ENCODE results near the gene VSX2. TPM values are rescaled to one million over a fixed set of nuclear protein-coding genes. Genes with fewer than 3 reads are reported as not detected.

VSX2 gene
- total and polyA plus RNA-seq, 2 experiments from 2014 or later = 0.49 to 0.52 TPM

- no peaks in the 10 kb centered on the region; the same call in 1 of the 2 replicates for H3F3A ChIP-seq (replicated peaks; ENCODE audit: low read depth)
- H2AFZ ChIP-seq = no peak overlapping the region
- Mint-ChIP-seq H3K27ac (no peak overlapping the region), H3K27me3 (ENCODE audit: insufficient read depth, low read depth, poor library complexity) (peaks cover 2% of the 10 kb centered on the region), H3K4me3 (no peak overlapping the region), H3K9me3 (no peaks in the 10 kb centered on the region), H3K4me1 (no peaks in the 10 kb centered on the region), H3K36me3 (ENCODE audit: low read depth) (0 out of 3 replicates have a peak, but pooled peaks cover 6% of the 10 kb centered on the region)
- DNase-seq (ENCODE audit: low spot score) = no peak
- no peaks in the 10 kb centered on the region; the same call in 1 of the 2 replicates for H4K20me1 ChIP-seq (replicated peaks; ENCODE audit: insufficient read depth)
- H3K9me2 ChIP-seq (ENCODE audit: insufficient read depth) = no peaks in the 10 kb centered on the region
- H3K4me3 ChIP-seq = no peak overlapping the region
- H3K36me3 ChIP-seq (ENCODE audit: insufficient read depth) = peaks cover 6% of the 10 kb centered on the region; the same call in 1 of the 2 replicates
- no peak for ATAC-seq
- no peaks in the 10 kb centered on the region for H3K27me3 ChIP-seq (ENCODE audit: insufficient read depth)
- H3K27ac ChIP-seq (ENCODE audit: low read depth) = no peak overlapping the region
- no peaks in the 10 kb centered on the region; the same call in 1 of the 2 replicates for H3K4me1 ChIP-seq (ENCODE audit: insufficient read depth)
- H3K79me2 ChIP-seq (replicated peaks; ENCODE audit: insufficient read depth) = no peaks in the 10 kb centered on the region
- TF ChIP-seq ZNF331 (CRISPR knock-in tag; IDR thresholded peaks at IDR 0.05; ENCODE audit: low read depth) (no peak), JUNB (IDR thresholded peaks at IDR 0.05; ENCODE audit: unreplicated experiment) (no peak), CTCF (conservative IDR thresholded peaks at IDR 0.05; ENCODE audit: low read depth in 2 of 2) (no peak), ETS1 (IDR thresholded peaks at IDR 0.05) (no peak), EZH2phosphoT487 (IDR thresholded peaks at IDR 0.05; ENCODE audit: unreplicated experiment) (no peak), ZNF462 (CRISPR knock-in tag; IDR thresholded peaks at IDR 0.05) (no peak), STAT1 (IDR thresholded peaks at IDR 0.05; ENCODE audit: unreplicated experiment) (no peak), POLR2AphosphoS5 (IDR thresholded peaks at IDR 0.05; ENCODE audit: low read depth) (no peak), CREB1 (CRISPR knock-in tag; IDR thresholded peaks at IDR 0.05; ENCODE audit: low read depth) (no peak), ZNF114 (CRISPR knock-in tag; IDR thresholded peaks at IDR 0.05) (no peak), EZH2 (IDR thresholded peaks at IDR 0.05; ENCODE audit: low read depth, unreplicated experiment) (no peak), NANOG (IDR thresholded peaks at IDR 0.05; ENCODE audit: borderline replicate concordance) (no peak), REST (IDR thresholded peaks at IDR 0.05; ENCODE audit: unreplicated experiment) (no peak)
- no peak overlapping the region for H3K4me2 ChIP-seq
Measured at GRCh38 chr14:74203639-74204038, 35.6 kb upstream of the VSX2 start.
